CD14-positive monocyte (primary cell): Measurements from ENCODE around the gene FAM170B. TPM values are rescaled to one million over a fixed set of nuclear protein-coding genes. Genes with fewer than 3 reads are reported as not detected.

Experiments
- DNase-seq, 3 donors: peaks; one replicate each; pipeline ENCODE4 v3.0.0-alpha.2; 2011 to 2022
- H2AFZ ChIP-seq: 2 replicates; pipeline ENCODE4 v1.6.0; 2012; ENCODE audit warnings: mild to moderate bottlenecking, low read depth, low read length, inconsistent platforms; ENCODE audit not compliant: insufficient read depth, poor library complexity, severe bottlenecking
- H3K27ac ChIP-seq, 2 donors: 1 replicate in 1 of 2; 2 replicates in 1 of 2; pipeline ENCODE4 v1.5.1; 2012 to 2013; ENCODE audit warnings: low read length in 2 of 2, control low read depth in 1 of 2, inconsistent platforms in 1 of 2, low read depth in 1 of 2, mild to moderate bottlenecking in 1 of 2
- H3K27me3 ChIP-seq, 2 donors: one replicate each; pipeline versions ENCODE4 v1.6.0 to v1.6.1; 2011 to 2013; ENCODE audit warnings: low read length in 2 of 2; ENCODE audit not compliant: control insufficient read depth in 2 of 2, insufficient read depth in 2 of 2
- H3K36me3 ChIP-seq, 2 donors: replicated peaks in 1 of 2; 1 replicate in 1 of 2; 2 replicates in 1 of 2; pipeline versions ENCODE4 v1.5.1 to v1.6.1; 2012 to 2013; ENCODE audit warnings: low read length in 2 of 2, control low read depth in 1 of 2, inconsistent platforms in 1 of 2, mild to moderate bottlenecking in 1 of 2; ENCODE audit not compliant: insufficient read depth in 2 of 2, control insufficient read depth in 1 of 2
- H3K4me1 ChIP-seq, 2 donors: 1 replicate in 1 of 2; 2 replicates in 1 of 2; pipeline versions ENCODE4 v1.5.1 to v1.6.1; 2012 to 2013; ENCODE audit warnings: low read length in 2 of 2, control low read depth in 1 of 2, inconsistent platforms in 1 of 2, mild to moderate bottlenecking in 1 of 2, moderate library complexity in 1 of 2; ENCODE audit not compliant: insufficient read depth in 2 of 2, control insufficient read depth in 1 of 2
- H3K4me2 ChIP-seq: replicated peaks from 2 replicates; pipeline ENCODE3; 2012; ENCODE audit warnings: low read length, moderate library complexity, mild to moderate bottlenecking; ENCODE audit not compliant: poor library complexity, severe bottlenecking; ENCODE audit errors: extremely low read depth
- H3K4me3 ChIP-seq, 3 experiments: fragments of 200-600 bp in 1 of 3; sonication (generic) in 1 of 3; replicated peaks in 1 of 3; 1 replicate in 2 of 3; 2 replicates in 1 of 3; pipeline ENCODE4 v1.5.1; 2011 to 2013; ENCODE audit warnings: low read length in 3 of 3, mild to moderate bottlenecking in 3 of 3, control low read depth in 2 of 3, low read depth in 2 of 3, inconsistent platforms in 1 of 3, moderate library complexity in 1 of 3
- H3K79me2 ChIP-seq: 2 replicates; pipeline ENCODE4 v1.6.0; 2012; ENCODE audit warnings: mild to moderate bottlenecking, control low read depth, inconsistent platforms, low read length, moderate library complexity; ENCODE audit not compliant: insufficient read depth
- H3K9ac ChIP-seq: 2 replicates; pipeline ENCODE4 v1.6.0; 2017; ENCODE audit warnings: low read length, mild to moderate bottlenecking; ENCODE audit not compliant: insufficient read depth, poor library complexity, severe bottlenecking
- H3K9me3 ChIP-seq, 2 donors: replicated peaks in 1 of 2; 1 replicate in 1 of 2; 2 replicates in 1 of 2; pipeline versions ENCODE4 v1.5.1 to v1.6.1; 2012 to 2013; ENCODE audit warnings: low read length in 2 of 2, control low read depth in 1 of 2; ENCODE audit not compliant: control insufficient read depth in 1 of 2, insufficient read depth in 1 of 2
- H4K20me1 ChIP-seq: 2 replicates; pipeline ENCODE4 v1.6.0; 2012; ENCODE audit warnings: mild to moderate bottlenecking, low read length, control low read depth, moderate library complexity; ENCODE audit not compliant: insufficient read depth
- H3K27ac Mint-ChIP-seq, 7 donors: one replicate each; pipeline ENCODE4 v1.8.0; 2020; ENCODE audit warnings: mild to moderate bottlenecking in 7 of 7, mixed read lengths in 7 of 7, moderate library complexity in 6 of 7, inconsistent platforms in 2 of 7
- H3K27me3 Mint-ChIP-seq, 3 donors: one replicate each; pipeline ENCODE4 v1.8.0; 2021 to 2022; ENCODE audit warnings: low read depth in 3 of 3, mild to moderate bottlenecking in 3 of 3, mixed read lengths in 3 of 3, moderate library complexity in 3 of 3, inconsistent platforms in 1 of 3
- H3K36me3 Mint-ChIP-seq, 2 donors: one replicate each; pipeline ENCODE4 v1.8.0; 2020; ENCODE audit warnings: mixed read lengths in 2 of 2, inconsistent platforms in 1 of 2, mild to moderate bottlenecking in 1 of 2
- H3K4me1 Mint-ChIP-seq: one replicate; pipeline ENCODE4 v1.8.0; 2020; ENCODE audit warnings: mild to moderate bottlenecking, mixed read lengths
- H3K4me3 Mint-ChIP-seq, 2 donors: one replicate each; pipeline ENCODE4 v1.8.0; 2020; ENCODE audit warnings: mild to moderate bottlenecking in 2 of 2, mixed read lengths in 2 of 2, moderate library complexity in 1 of 2
- H3K9me3 Mint-ChIP-seq, 7 donors: one replicate each; pipeline ENCODE4 v1.8.0; 2020 to 2022; ENCODE audit warnings: mixed read lengths in 7 of 7, mild to moderate bottlenecking in 6 of 7, moderate library complexity in 6 of 7, inconsistent platforms in 2 of 7
- WGBS: methylation state at CpG from one replicate; pipeline ENCODE4 v1.1.5; 2013; ENCODE audit warnings: missing lambda C conversion rate; ENCODE audit not compliant: insufficient coverage; 5-methylcytosine and 5-hydroxymethylcytosine counted together
- intact Hi-C, 2 donors: fragments of 100-400 bp; cut with micrococcal nuclease; formaldehyde crosslinking; loops; one replicate each; pipeline versions ENCODE4 v1.15.0 to v1.15.1; 2023
- polyA plus RNA-seq, 3 donors: library from polyadenylated mRNA; depleted of rRNA in 1 of 3; unstranded in 2 of 3; stranded (reverse) in 1 of 3; fragments of 300-500 nt in 2 of 3; fragments of >200 nt in 1 of 3; fragmentation: Illumina TruSeq in 2 of 3; gene quantifications; 1 replicate in 2 of 3; 2 replicates in 1 of 3; pipeline ENCODE4 v1.2.3, GENCODE V29; 2012 to 2021
- TF ChIP-seq, protein P1 (sequence below): fragments of 200-600 bp; IDR thresholded peaks from one replicate; pipeline ENCODE4 v1.8.0; 2022; ENCODE audit warnings: antibody characterized with exemption, mild to moderate bottlenecking

FAM170B gene
- polyA plus RNA-seq, 3 donors: not detected

GRCh38 chr10:49163741-49164140 is 29.9 kb upstream of the FAM170B start:
- Mint-ChIP-seq H3K9me3 (no peaks in the 10 kb centered on the region), H3K27ac (peak overlapping the region in 1 of 7 donors; percentile 28), H3K27me3 (peaks cover 3 to 4% (median 4%) of the 10 kb centered on the region in 3 donors), H3K4me1 (peaks cover 18% of the 10 kb centered on the region), H3K36me3 (peaks cover 0 to 10% of the 10 kb centered on the region in 2 donors), H3K4me3 (no peak overlapping the region)
- Histone ChIP-seq H3K9ac (no peak overlapping the region), H3K4me2 (no peak overlapping the region), H3K9me3 (no peaks in the 10 kb centered on the region), H3K27ac (no peak overlapping the region), H3K36me3 (no peaks in the 10 kb centered on the region), H3K27me3 (no peaks in the 10 kb centered on the region), H3K4me1 (peaks cover 7 to 13% of the 10 kb centered on the region in 2 donors), H3K4me3 (no peak overlapping the region), H2AFZ (no peak overlapping the region), H4K20me1 (no peaks in the 10 kb centered on the region), H3K79me2 (no peaks in the 10 kb centered on the region)
- WGBS: no CpG with 5 or more reads among the region's 4 CpGs
- DNase-seq: no peak
- intact Hi-C loops: no loop called here
- TF ChIP-seq, protein P1, sequence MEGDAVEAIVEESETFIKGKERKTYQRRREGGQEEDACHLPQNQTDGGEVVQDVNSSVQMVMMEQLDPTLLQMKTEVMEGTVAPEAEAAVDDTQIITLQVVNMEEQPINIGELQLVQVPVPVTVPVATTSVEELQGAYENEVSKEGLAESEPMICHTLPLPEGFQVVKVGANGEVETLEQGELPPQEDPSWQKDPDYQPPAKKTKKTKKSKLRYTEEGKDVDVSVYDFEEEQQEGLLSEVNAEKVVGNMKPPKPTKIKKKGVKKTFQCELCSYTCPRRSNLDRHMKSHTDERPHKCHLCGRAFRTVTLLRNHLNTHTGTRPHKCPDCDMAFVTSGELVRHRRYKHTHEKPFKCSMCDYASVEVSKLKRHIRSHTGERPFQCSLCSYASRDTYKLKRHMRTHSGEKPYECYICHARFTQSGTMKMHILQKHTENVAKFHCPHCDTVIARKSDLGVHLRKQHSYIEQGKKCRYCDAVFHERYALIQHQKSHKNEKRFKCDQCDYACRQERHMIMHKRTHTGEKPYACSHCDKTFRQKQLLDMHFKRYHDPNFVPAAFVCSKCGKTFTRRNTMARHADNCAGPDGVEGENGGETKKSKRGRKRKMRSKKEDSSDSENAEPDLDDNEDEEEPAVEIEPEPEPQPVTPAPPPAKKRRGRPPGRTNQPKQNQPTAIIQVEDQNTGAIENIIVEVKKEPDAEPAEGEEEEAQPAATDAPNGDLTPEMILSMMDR: no peak

DNA sequence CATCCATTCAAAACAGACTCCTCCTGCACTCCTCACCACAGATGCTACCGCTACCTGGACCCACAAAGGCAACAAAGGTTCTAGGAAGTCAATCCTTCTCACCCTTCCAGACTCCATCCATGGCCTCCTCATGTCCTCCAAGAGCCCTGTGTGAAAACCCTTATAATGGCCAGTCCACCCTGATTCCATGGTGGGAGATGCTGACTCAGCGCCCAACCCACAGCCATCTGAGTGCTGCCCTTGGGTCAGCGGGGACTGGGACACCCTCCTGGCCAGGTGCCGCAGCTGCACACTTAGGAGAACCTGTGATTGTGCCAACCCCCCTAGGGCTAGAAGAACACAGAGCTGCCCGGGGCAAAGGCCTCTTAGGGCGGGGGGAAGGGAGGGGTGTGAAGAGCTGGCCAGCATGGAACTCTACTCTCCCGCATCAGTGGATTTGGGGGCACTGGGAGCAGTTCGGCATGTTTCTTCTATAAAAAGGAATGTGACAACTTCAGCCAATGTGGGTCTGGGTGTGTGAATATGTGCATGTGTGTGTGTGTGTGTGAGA is 29.0 kb upstream of the FAM170B start:
- peaks cover 0 to 4% of the 10 kb centered on the region in 2 donors for H3K4me1 ChIP-seq
- no peak overlapping the region for H3K9ac ChIP-seq
- H3K27me3 ChIP-seq: no peaks in the 10 kb centered on the region
- H3K9me3 ChIP-seq: no peaks in the 10 kb centered on the region
- H3K4me3 ChIP-seq: no peak overlapping the region
- no peak overlapping the region for H3K4me2 ChIP-seq
- H2AFZ ChIP-seq: no peak overlapping the region
- H3K4me1 Mint-ChIP-seq: peaks cover 10% of the 10 kb centered on the region
- peaks cover 2 to 9% (median 6%) of the 10 kb centered on the region in 3 donors for H3K27me3 Mint-ChIP-seq
- no peaks in the 10 kb centered on the region for H3K9me3 Mint-ChIP-seq
- no peak for DNase-seq
- H3K79me2 ChIP-seq: no peaks in the 10 kb centered on the region
- no peaks in the 10 kb centered on the region for H4K20me1 ChIP-seq
- H3K4me3 Mint-ChIP-seq: no peak overlapping the region
- WGBS: 86% methylated on average over 8 of the region's 8 CpGs
- intact Hi-C loops: no loop called here
- no peaks in the 10 kb centered on the region for H3K36me3 ChIP-seq
- TF ChIP-seq, protein P1: no peak
- no peak overlapping the region for H3K27ac ChIP-seq
- H3K36me3 Mint-ChIP-seq: peaks cover 0 to 8% of the 10 kb centered on the region in 2 donors
- H3K27ac Mint-ChIP-seq: peak overlapping the region in 2 of 7 donors; percentile 13 to 60
